GM12873 (cell line): ENCODE data around the gene SPA17.

Experiments
- TF ChIP-seq, protein P1 (sequence below): IDR thresholded peaks from 2 replicates; pipeline ENCODE4 v1.5.1; 2012; ENCODE audit warnings: low read depth, mild to moderate bottlenecking, moderate library complexity, low read length, control low read depth; ENCODE audit not compliant: insufficient read depth; ENCODE audit errors: missing control alignments

The SPA17 gene

DNA sequence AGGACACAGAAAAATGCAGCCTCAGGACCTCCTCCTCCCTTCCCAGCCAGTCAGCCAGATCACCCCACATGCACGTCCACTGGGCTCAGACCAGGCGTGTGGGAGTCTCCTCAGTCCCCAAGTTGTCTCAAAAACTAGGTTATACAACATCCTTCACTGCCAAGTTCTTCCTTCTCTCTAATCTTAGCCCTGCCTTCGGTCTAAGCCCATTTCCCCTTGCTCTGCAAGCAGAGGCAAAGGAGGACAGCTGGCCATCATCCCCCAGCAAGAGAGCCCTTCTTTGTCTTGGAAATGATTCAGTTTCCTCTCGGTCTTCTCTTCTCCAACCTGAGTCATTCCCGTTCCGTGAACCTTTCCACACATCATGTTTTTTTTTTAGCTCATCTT, 52.0 kb downstream of the SPA17 start:
- TF ChIP-seq, protein P1, sequence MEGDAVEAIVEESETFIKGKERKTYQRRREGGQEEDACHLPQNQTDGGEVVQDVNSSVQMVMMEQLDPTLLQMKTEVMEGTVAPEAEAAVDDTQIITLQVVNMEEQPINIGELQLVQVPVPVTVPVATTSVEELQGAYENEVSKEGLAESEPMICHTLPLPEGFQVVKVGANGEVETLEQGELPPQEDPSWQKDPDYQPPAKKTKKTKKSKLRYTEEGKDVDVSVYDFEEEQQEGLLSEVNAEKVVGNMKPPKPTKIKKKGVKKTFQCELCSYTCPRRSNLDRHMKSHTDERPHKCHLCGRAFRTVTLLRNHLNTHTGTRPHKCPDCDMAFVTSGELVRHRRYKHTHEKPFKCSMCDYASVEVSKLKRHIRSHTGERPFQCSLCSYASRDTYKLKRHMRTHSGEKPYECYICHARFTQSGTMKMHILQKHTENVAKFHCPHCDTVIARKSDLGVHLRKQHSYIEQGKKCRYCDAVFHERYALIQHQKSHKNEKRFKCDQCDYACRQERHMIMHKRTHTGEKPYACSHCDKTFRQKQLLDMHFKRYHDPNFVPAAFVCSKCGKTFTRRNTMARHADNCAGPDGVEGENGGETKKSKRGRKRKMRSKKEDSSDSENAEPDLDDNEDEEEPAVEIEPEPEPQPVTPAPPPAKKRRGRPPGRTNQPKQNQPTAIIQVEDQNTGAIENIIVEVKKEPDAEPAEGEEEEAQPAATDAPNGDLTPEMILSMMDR = no peak

DNA sequence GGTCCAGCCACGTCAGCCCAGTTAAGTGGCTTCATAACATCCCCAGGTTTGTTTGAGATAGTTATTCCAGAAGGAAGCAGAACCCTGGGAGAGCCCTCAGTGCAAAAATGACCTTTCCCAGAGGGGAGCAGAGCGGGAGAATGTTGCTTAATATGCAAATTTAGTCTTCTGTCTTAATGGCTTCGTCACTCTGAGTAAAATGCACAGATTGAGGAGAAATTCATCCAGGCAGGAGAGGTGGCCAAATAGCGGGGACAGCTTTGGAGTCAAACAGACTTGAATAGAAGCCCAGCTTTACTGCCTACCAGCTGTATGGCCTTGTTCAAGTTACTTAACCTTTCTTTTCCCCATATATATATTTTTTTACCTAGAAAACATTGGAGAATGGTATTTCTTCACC, 53.8 kb downstream of the SPA17 start:
- TF ChIP-seq, protein P1 = no peak

DNA sequence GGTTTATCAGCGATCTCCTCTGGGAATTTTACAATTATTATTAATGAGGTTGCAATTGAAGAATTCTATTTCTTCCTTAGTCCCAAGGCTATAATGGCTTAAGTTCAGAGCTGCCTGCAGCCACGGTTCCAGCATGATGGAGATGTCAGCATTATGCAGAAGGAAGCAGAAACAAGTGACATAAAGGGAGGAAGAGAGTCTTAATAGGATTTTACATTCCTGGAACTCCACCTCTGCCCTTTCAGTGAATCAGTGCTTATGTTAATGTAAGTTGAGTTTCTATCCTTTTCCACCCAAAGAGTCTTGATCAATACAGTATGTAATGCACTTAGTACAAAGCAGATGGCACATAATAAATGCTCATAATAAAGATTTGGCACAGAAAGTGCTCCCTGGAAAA, 54.4 kb downstream of the SPA17 start:
- TF ChIP-seq, protein P1 = no peak

DNA sequence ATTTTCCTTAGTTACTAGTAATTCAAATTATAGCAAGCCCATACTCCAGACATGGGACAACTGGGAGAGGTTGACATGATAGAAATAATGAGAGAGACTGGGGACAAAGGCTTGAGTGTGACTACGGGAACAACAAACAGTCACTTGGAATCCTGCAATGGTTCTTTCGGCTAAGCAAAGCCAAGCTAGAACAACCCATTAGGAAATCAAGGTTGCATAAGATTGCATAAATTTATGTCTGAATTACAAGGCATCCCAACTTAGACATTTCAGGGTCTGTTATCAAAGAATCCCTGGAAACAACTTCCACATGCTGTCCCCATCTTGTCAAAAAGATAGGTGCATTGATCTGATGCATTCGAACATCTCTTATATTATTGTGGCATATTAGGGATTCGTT, 55.9 kb downstream of the SPA17 start:
- TF ChIP-seq, protein P1 = no peak

DNA sequence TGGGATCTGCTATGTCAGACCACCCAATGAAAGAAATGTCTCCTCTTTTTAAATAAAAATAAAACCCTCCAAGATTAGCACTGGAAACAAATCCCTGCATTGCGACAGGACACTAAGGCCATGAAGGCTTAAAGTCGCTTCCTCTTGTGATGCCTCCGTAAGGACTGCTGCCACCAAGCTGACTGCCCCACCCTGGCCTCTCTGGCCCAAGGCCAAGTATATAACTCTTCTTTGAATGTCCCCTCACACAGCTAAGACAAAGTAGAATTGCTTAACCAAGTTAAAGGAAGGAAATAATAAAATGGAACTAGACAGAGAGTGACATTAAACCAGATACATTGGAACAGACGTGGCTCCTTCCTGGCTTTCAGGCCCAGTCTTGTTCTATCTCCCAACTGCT, 58.5 kb downstream of the SPA17 start:
- TF ChIP-seq, protein P1 = no peak

DNA sequence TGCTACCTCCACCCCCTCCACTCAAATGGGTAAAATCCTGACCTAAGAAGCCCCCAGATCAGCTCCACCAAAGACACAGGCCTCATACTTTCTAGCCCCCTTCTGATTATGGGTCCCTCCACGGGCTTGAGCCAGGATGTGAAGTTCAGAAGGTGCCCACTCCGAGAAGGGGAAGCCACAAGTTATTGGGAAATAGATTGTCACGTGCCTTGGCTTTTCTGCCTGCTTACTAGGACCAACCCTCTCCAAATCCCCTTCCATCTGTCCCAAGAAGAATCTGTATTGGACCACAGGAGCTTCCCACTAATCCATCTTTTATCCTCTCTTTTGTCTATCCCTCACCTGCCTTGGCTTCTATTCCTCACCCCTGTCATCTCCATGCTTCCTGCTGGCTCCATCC, 63.0 kb downstream of the SPA17 start:
- TF ChIP-seq, protein P1 = no peak

DNA sequence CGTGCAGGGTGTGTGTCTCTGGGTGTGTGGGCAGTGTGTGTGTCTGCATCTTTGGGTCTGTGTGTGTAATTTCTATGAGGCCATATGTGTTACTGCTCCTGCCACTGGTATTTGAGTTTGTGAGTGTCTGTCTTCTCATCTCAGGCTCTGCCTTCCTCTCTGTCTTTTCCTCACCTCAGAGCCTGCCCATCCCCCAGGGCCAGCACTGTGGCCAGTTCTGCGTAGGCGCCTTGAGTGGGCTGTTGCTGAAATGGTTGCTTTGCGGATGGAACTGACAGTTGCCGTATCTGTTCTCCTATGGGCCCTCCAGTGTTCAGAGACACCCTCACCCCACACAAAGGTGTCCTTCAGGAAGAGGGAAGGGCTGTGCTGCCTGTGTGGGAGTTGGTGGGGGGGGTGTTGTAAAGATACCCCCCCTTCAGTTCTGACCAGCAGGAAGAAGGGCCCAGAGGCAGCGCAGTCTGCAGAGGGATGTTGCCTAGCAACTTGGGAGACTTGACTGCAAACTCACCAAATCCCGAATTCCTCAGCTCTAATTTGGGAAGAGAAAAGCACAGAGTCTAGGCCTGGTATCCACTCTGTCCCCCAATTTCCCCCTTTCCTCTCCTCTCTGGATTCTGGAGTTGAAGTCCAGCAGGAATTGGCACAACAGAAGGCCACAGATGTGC, 64.1 kb downstream of the SPA17 start:
- TF ChIP-seq, protein P1 = no peak
